Neural crest cell (in vitro differentiated cells): ENCODE results near the gene CD248. TPM values are rescaled to one million over a fixed set of nuclear protein-coding genes. Genes with fewer than 3 reads are reported as not detected.

Experiments
- DNase-seq: peaks from one replicate; pipeline ENCODE4 v3.0.0; 2021; ENCODE audit warnings: low read depth, mixed read lengths, low spot score
- H3K27ac Mint-ChIP-seq: one replicate; pipeline ENCODE4 v1.8.0; 2021; ENCODE audit warnings: mild to moderate bottlenecking, mixed read lengths; ENCODE audit not compliant: unreplicated experiment
- H3K27me3 Mint-ChIP-seq: 2 replicates; pipeline ENCODE4 v1.8.0; 2021; ENCODE audit warnings: low read depth, mild to moderate bottlenecking, mixed read lengths
- H3K36me3 Mint-ChIP-seq: 2 replicates; pipeline ENCODE4 v1.8.0; 2021; ENCODE audit warnings: low read depth, mild to moderate bottlenecking, mixed read lengths
- H3K4me1 Mint-ChIP-seq: 2 replicates; pipeline ENCODE4 v1.8.0; 2021; ENCODE audit warnings: mixed read lengths
- H3K4me3 Mint-ChIP-seq: one replicate; pipeline ENCODE4 v1.8.0; 2021; ENCODE audit warnings: mild to moderate bottlenecking, mixed read lengths
- H3K9me3 Mint-ChIP-seq: 2 replicates; pipeline ENCODE4 v1.8.0; 2021; ENCODE audit warnings: mixed read lengths
- total RNA-seq: library from RNA; stranded (reverse); gene quantifications from 2 replicates; pipeline ENCODE4 v1.2.1, GENCODE V29; 2021
- TF ChIP-seq, protein P1 (sequence below): fragments of 200-600 bp; sonication (generic); conservative IDR thresholded peaks from 2 replicates; pipeline ENCODE4 v1.5.0; 2021; ENCODE audit warnings: antibody characterized with exemption, mild to moderate bottlenecking

CD248 gene
- total RNA-seq, 1 donor from 2014 or later = 4.2 TPM

DNA sequence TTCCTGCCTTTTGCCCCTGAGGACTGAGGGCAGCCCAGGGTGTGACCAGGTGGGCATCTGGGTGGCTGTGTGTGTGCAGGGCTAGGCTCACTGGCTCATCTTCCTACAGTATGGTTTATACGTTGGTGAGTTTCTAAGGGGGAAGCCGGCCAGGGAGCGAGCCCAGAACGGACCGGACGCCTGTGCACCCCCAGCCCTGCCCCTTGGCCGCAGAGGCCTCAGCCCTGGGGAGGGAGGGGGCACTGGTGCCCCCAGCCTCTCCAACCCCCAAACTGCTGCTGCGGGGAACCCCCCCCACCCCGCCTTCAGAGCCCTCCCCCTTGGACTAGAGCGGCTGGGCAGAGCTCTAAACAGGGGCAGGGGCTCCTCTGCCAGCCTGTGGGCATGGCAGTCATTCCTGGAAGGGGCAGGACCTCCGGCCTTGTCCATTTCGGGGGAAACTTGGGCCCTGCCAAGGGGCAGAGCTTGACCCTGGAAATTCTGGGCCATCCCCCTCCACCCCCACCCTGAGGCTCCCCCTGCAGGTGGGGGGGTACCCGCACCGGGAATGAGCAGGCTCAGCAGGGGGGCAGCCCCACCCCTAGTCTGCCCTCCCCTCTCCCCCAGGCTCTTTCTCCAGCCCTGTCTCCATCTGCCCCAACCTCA, 33.3 kb downstream of the CD248 start:
- TF ChIP-seq, protein P1, sequence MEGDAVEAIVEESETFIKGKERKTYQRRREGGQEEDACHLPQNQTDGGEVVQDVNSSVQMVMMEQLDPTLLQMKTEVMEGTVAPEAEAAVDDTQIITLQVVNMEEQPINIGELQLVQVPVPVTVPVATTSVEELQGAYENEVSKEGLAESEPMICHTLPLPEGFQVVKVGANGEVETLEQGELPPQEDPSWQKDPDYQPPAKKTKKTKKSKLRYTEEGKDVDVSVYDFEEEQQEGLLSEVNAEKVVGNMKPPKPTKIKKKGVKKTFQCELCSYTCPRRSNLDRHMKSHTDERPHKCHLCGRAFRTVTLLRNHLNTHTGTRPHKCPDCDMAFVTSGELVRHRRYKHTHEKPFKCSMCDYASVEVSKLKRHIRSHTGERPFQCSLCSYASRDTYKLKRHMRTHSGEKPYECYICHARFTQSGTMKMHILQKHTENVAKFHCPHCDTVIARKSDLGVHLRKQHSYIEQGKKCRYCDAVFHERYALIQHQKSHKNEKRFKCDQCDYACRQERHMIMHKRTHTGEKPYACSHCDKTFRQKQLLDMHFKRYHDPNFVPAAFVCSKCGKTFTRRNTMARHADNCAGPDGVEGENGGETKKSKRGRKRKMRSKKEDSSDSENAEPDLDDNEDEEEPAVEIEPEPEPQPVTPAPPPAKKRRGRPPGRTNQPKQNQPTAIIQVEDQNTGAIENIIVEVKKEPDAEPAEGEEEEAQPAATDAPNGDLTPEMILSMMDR = no peak
- no peak for DNase-seq
- H3K36me3 Mint-ChIP-seq = no peaks in the 10 kb centered on the region
- H3K9me3 Mint-ChIP-seq = no peaks in the 10 kb centered on the region
- peaks cover 51% of the 10 kb centered on the region for H3K4me1 Mint-ChIP-seq
- peaks cover 17% of the 10 kb centered on the region for H3K27me3 Mint-ChIP-seq
- H3K4me3 Mint-ChIP-seq = peak overlapping the region; percentile 90
- H3K27ac Mint-ChIP-seq = no peak overlapping the region

DNA sequence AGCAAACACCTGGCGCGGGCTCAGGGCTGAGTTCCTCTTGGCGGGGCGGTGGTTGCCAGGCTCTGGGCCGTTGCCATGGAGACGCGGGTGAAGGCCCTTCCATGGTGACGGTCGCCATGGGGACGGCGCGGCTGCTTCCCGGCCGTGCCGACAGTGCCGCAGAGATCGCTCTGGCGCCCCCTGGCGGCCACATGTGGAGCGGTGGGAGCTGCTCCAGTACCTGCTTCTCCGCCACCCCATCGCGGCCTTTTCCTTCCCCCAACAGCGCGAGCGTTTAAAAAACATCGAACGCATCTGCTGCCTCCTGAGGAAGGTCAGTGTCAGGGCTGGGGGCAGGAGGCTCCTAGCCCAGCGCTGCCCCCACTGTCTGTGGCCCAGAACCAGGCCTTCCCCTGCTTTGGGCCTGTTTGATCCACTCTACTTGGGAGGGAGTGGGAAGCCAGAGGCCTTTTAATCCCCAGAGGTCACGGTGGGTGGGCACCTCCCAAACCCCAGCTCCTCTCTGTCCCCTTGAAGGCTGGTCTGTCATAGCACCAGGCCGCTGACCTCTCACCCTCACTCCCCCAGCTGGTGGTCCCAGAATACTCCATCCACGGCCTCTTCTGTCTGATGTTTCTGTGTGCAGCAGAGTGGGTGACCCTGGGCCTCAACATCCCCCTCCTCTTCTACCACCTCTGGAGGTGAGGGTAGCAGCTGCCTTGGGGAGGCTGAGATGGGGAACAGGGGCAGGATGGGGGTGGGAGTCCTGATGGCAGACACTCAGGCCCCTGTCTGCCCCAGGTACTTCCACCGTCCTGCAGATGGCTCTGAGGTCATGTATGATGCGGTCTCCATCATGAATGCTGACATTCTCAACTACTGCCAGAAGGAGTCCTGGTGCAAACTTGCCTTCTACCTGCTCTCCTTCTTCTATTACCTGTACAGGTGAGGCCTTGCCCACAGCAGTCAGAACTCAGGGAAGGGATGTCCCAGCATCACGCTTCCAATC, 34.1 kb downstream of the CD248 start:
- peak; percentile 99 for DNase-seq
- TF ChIP-seq, protein P1 = peak; percentile 97
- H3K27ac Mint-ChIP-seq = no peak overlapping the region
- H3K36me3 Mint-ChIP-seq = no peaks in the 10 kb centered on the region
- H3K27me3 Mint-ChIP-seq = peaks cover 15% of the 10 kb centered on the region
- H3K4me1 Mint-ChIP-seq = peaks cover 46% of the 10 kb centered on the region
- H3K9me3 Mint-ChIP-seq = no peaks in the 10 kb centered on the region
- peak overlapping the region; percentile 90 for H3K4me3 Mint-ChIP-seq

DNA sequence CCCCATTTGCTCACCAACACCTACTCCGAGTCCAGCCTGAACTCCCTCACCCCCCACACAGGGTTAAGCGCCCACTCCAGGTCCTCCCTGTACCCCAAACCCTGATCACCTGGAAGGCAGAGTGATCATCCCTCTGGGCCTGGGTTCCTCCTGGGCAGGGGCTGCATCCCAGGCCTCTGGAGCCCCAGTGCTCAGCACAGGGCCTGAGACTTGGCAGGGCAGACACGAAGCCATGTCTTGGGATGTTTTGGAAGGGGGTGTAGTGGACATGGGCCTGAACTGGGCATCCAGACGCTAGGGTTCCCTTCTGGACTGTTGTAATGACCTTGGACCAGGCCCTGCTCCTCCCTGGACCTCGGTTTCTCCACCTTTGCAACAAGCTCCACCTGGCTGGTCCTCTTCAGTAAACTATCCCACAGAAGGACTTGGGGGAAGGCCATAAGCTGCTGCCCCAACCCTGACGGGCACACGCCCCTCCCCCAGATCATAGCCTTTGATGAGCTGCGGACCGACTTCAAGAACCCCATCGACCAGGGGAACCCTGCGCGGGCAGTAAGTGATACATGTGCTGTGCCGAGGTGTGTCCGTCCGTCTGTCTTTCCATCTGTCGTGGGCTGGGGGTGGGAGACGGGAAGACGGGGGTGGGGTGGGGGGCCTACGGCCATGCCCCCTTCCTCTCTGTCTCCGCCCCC, 34.9 kb downstream of the CD248 start:
- H3K36me3 Mint-ChIP-seq = no peaks in the 10 kb centered on the region
- H3K9me3 Mint-ChIP-seq = no peaks in the 10 kb centered on the region
- peaks cover 19% of the 10 kb centered on the region for H3K27me3 Mint-ChIP-seq
- H3K27ac Mint-ChIP-seq = no peak overlapping the region
- DNase-seq = no peak
- H3K4me1 Mint-ChIP-seq = peaks cover 46% of the 10 kb centered on the region
- H3K4me3 Mint-ChIP-seq = peak overlapping the region; percentile 90
- TF ChIP-seq, protein P1 = no peak

DNA sequence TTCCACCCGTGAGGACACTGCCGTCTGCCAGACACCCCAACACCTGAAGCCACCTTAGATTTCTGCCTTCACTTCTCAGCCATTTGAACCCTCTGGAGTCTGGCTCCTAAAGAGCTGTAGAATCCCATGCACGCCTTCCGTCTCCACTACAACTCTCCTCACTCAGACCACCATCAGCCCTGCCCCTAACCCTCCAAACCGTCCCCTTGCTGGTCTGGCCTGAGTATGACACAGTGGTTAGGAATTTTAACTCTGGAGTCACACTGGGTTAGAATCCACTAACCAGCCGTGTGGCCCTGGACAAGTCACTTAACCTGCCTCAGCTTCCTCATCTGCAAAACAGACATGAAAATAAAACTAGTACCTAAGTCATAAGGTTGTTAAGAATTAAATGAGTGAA, 35.8 kb downstream of the CD248 start:
- TF ChIP-seq, protein P1 = no peak
- Mint-ChIP-seq H3K36me3 (no peaks in the 10 kb centered on the region), H3K27ac (no peak overlapping the region), H3K4me3 (peak overlapping the region; percentile 90), H3K4me1 (peaks cover 46% of the 10 kb centered on the region), H3K27me3 (peaks cover 20% of the 10 kb centered on the region), H3K9me3 (no peaks in the 10 kb centered on the region)
- DNase-seq = no peak

DNA sequence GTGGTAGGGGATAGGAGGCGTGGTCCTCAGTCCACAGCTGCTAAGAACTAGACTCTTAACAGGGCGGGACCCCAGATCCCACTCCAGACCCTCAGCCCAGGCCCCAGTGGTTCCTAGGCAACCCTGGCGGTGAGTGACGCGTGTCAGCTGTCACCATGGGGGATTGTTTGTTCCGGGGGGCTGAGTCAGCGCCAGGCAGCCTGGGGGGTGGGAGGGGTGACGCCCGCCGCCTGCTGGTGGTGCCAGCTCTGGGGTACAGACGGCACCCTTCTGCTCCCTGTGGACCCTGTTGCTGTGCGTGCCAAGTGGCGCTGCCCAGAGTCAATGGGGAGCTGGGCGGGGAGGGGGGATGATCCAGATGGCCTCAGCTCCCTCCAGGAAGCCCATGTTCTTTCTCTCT, 36.4 kb downstream of the CD248 start:
- DNase-seq = no peak
- Mint-ChIP-seq H3K4me3 (peak overlapping the region; percentile 90), H3K27ac (no peak overlapping the region), H3K27me3 (peaks cover 20% of the 10 kb centered on the region), H3K36me3 (no peaks in the 10 kb centered on the region), H3K9me3 (no peaks in the 10 kb centered on the region), H3K4me1 (peaks cover 46% of the 10 kb centered on the region)
- TF ChIP-seq, protein P1 = no peak
